HG02642 (cell line): ENCODE data around the gene PARK7.
"Not testable (repeated sequence)": the region's sequence is repeated elsewhere in the genome, so short reads cannot be mapped to it uniquely, and the experiment has no call there.

ENCODE experiments used
- ATAC-seq: cut with Tn5 transposase; IDR thresholded peaks from one replicate; pipeline ENCODE4 v1.9.1; 2021; ENCODE audit warnings: mild to moderate bottlenecking; ENCODE audit not compliant: unreplicated experiment, poor library complexity

The PARK7 gene

DNA sequence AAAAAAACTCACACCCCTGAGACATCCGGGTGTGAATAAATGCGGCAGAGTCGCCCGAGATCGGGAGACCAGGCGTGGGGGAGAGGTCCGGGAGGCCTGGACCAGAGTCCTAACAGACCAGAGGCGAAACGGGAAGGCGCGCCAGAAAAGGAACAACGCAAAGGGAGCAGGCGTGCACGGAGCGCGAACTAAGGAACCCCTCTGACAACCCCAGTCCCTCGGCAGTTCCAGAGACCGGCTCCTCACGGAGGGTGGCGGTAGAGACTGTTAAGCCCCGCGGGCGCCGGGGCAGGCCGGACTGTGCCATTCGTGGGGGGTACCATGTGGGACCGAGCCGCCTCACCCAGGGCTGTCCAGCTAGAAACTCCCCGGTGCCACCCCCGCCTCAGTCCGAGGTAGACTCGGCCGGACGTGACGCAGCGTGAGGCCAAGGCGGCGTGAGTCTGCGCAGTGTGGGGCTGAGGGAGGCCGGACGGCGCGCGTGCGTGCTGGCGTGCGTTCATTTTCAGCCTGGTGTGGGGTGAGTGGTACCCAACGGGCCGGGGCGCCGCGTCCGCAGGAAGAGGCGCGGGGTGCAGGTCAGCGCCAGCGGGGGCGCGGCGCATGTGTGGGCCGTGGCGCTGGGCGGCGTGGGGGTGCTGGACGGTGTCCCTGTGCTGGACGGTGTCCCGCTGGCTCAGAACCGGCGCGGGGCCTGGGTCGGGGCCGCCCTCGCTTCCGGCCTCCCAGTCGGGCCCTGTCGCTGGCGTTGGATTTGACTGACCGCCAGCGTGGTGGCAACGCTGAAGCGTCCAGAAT, at the start of gene PARK7:
TSS of gene PARK7 (plus strand) at position 496 of the 798 bp plus-strand sequence. CDS start 1,075 bp downstream, outside the sequence.
- peak; percentile 95 for ATAC-seq

DNA sequence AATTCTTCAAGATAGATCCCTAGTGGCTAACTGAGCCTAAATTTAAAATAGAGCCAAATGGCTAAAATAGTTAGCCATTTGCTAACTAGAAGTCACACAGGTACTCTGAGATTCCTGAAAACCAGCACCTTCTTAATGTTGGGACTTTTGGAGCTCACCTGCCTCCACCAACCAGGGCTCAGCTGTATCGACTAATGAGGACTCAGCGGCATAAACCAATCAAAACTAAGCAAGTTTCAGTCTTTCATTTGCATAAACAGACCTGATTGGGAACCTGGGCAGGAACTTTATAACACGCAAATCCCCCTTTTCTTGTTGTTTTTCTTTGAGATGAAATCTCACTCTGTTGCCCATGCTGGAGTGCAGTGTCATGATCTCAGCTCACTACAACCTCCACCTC, 49.4 kb upstream of the PARK7 start:
- ATAC-seq: no peak

DNA sequence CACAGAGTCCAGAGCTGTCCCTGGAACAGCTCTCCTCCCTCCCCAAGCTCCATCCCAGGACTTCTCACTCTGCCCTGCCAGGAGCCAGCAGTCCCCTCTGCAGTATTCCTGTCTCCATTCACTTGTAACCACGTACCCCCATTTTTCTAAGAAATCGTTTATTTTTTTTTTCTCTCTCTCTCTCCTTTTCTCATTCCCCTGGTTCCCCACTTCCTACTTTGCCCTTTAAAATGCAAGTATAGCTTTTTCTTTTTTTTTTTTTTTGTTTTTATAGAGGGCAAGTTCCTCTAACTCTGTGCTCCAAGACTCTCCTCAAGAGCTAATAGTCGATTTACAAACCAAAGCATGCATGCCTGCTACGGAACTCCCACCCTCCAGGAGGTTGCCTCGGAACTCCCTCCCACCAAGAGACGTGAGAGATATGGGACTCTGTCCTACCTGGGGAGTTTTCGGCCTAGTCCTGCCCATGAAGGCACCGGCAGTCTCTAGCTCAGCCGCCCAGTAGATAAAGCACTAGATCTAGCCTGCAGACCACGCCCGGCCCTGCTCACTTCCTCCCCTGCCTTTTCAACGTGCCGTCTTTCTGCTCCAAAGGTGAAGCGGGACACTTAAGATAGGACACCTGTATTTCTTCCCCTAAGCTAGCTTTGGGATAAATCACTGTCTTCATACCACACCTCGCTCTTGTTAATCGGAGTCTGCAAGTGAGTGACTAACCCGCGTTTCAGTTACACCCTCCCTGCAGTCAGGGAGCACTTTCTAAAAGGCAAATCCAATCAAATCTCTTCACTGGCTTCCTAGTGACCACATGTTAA, 48.6 kb upstream of the PARK7 start:
- no peak for ATAC-seq

DNA sequence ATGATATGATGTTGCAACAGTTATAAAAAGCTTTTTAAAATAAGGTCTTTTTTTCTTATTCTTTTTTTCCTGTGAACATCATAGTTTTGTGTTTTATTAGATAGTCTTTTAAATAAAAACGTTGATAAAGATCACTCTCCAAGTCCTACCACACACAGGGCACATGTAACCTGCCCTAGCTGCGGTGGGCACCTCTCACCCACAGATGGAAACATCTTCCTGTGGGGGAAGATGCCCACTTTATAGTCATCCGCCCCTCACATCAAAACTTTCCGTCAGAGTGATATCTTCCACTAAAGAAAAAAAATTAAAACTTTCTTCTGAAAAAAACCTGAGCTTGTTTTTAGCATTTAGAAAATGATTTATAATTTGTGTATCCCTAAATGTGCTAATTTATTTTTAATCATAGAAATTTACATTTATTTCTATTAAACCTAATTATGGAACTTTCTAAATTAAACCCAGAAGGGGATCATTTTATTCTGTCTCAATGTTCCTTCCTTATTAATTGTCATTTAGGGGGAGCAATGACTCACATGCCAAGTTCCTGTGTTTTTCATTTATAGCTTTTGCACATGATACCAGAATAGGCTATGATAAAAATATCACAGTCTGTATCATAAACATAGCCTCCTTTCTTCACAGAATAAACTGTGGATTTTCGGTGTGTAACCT, 45.5 kb upstream of the PARK7 start:
- ATAC-seq: no peak

DNA sequence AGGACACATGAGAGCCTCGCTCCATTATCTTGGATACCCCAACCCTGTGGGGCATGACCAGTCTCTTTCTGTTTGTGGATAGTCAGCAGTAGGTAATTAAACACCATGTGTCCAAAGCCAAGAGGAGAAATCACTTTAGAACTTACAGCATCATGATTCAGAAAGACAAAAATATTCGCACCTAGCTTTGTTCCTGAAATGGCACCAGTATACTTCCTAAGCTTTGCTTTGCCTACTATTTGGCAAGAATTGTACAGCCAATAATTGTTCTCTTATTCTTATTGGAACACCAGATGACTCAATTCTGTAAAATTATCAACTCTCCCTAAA, 45.0 kb upstream of the PARK7 start:
- ATAC-seq: no peak

DNA sequence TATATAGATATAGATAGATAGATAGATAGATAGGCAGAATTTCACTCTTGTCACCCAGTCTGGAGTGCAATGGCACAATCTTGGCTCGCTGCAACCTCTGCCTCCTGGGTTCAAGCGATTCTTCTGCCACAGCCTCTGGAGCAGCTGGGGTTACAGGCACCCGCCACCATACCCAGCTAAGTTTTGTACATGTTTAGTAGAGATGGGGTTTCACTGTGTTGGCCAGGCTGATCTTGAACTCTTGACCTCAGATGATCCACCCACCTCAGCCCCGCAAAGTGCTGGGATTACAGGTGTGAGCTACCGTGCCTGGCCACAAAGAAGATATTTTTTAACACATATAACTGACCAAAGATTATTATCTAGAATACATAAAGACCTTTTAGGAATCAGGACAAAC, 43.5 kb upstream of the PARK7 start:
- ATAC-seq: not testable (repeated sequence)

DNA sequence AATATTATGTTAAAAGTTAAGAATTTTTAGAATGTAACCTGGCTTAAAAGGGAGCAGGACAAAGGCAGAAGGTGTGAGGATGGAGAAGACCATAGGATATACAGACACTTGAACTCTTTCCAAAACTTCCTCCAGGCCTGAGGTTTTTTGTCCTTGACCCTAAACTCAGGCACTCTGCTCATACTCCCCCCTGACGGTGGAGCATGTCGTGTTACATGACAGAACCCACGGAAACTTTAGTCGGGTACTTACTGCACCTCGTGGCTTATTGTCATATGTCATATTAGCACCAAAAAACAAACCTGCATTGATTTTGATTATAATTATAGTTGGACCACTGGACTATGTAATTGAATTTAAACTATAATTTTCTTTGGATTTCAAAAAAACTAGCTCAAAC, 41.6 kb upstream of the PARK7 start:
- ATAC-seq: no peak

DNA sequence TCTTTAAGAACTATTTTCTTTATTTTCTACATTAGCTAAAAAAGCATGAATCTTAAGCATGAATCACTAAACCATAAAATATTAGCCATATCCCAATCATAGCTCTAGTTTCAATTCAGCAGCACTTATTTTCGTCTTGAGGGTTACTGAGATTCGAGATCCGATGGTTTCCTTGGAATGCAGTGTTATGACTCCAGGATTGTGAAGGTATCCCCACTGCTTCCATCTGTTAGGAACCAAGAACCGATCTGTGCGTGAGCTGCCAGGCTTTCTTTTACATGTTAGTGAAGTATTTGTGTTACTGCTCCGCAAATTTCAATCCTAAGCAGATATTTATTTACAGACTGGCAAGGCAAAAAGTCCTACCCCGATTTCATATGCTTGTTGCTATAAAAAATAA, 39.7 kb upstream of the PARK7 start:
- no peak for ATAC-seq

DNA sequence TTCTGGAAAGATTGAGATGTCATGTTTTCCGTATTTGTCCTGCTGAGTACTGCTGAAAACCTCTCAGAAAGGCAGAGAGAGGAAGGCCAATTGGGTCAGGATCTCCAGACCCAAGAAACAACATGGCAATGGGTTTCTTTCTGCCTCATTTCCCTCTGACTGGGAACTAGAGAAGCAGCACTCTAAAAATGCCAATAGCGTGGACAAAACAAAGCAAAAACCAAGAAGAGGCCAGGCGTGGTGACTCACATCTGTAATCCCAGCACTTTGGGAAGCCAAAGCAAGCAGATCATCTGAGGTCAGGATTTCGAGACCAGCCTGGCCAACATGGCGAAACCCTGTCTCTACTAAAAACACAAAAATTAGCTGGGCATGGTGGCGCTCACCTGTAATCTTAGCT, 39.2 kb upstream of the PARK7 start:
- no peak for ATAC-seq

DNA sequence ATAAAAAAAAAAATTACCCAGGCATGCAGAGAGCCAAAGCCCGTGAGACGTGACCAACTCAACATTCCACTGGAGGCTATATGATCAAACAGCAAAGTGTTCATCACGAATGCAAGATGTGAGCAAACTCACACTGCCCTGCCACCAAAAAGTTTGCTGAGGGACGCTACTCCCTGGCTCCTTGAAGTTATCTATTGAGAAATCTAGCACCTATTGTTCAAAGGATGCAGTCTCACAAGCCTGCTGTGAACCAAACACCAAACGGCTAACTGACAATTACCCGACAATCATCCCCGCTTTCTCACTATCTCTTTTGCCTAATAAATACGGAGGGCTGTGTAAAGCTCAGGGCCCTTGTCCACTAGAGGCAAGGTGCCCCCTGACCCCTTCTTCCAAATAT, 34.5 kb upstream of the PARK7 start:
- ATAC-seq: not testable (repeated sequence)

DNA sequence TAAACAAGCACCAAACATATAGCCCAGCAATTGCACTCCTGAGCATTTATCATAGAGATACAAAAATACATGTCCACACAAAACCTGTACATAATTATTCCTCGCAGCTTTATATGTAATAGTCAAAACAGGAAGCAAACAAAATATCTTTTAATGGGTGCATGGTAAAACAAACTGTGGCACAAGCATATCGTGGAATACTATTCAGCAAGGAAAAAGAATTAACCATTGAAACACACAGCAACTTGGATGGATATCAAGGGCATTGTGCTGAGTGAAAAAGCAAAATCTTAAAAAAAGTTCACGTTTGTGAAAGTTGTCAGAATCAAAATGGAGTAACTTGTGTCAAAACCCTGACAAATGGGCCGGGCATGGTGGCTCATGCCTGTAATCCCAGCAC, 33.3 kb upstream of the PARK7 start:
- ATAC-seq: no peak

DNA sequence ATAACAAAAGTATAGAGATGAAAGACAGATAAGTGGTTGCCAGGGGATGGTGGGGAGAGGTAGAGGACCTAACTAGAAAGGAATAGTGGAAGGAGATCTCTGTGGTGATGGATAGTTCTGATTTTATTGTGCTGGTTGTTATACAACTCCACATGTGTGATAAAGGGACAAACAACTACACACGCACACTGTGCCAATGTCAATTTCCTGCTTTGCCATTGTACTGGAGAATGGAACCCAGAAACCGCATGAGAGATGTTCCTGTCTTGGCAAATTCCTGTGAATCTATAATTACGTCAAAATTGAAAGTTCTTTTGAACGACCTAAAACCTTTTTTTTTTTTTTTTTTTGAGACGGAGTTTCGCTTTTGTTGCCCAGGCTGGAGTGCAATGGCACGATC, 31.9 kb upstream of the PARK7 start:
- no peak for ATAC-seq

DNA sequence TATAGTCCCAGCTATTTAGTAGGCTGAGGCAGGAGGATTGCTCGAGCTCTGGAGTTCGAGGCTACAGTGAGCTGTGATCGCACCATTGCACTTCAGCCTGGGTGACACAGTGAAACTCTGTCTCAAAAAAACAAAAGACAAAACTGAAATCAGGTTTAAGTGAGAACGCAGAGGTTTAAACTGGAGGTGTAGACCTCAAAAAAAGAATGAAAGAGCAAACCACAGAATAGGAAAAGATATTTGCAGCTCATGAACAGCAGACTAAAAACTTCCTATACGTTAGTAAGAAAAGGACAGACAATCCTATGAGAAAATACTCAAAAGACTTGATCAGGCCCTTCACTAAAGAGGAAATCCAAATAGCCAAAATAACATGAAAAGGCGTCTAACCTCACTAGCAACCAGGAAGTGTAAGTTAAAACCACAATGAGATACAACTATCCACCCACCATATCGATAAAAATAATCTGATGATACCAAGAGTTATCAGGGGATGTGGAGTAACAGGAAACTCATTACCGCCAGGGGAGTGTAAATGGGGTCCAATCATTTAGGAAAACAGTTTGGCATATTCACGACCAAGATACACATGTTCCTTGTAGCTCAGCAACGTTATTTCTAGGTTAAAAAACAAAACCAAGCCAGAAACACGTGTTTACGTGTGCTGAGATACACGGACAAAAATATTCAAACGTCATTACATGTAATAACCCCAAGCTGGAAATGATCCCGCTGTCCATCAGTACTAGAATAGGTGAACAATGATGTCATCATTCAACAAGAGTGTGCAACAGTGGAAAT, 30.7 kb upstream of the PARK7 start:
- ATAC-seq: no peak

DNA sequence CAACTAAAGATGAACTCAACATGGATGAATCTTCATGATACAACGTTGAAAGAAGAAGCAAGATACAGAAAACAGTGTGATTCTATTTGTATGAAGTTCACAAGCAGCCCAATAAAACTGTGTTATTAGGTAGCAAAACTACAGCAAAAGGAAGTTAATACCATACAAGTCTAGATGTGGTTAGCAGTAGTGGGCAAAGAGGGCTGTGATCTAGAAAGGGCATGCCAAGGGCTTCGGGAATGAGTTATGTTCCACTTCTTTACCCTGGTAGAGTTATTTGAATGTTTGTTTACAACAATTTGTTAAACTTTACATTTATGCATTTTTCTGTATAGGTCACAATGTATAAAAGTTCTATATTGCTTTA, 30.1 kb upstream of the PARK7 start:
- ATAC-seq: no peak

DNA sequence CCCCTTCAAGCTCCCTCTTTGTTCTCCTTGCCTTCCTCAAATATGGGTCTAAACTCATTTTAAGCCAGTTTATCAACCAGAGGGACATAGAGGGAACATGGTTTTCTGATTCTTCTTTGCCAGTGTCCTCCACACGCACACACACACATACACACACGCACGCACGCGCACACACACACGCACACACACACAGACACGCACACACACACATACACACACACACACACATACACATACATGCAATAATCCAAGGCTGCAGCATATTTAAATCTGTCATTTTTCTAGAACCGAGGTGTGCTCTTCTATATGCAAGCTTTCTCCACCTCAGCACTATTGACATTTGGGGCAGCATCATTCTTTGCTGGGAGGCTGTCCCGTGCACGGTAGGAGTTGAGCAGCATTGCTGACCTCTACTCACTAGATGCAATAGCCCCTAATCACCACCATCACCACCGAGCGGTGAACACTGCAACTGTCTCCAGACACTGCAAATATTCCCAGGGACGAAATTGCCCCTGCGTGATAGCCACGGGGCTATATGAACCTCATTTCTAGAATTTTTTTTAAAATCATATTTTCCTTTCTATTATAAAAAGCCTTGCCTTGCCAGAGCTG, 28.9 kb upstream of the PARK7 start:
- ATAC-seq: no peak

DNA sequence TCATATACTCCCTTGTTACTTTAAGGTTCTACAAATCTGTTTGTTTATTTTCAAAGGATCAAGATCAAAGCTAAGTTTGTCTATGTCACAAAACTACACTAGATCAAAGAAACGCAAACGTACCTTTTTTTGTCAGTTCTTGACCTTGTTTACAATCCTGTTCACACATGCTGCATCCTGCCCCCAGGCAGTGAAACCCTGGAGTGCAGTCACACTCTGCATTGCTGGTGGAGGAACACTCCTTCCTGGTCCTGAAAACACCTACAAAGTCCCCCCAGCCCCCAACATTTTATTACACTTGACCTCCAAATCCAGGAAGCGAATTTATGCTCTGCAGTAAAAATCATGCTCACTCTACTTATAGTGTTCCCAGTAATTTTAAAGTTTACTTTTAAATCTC, 23.4 kb upstream of the PARK7 start:
- ATAC-seq: no peak

DNA sequence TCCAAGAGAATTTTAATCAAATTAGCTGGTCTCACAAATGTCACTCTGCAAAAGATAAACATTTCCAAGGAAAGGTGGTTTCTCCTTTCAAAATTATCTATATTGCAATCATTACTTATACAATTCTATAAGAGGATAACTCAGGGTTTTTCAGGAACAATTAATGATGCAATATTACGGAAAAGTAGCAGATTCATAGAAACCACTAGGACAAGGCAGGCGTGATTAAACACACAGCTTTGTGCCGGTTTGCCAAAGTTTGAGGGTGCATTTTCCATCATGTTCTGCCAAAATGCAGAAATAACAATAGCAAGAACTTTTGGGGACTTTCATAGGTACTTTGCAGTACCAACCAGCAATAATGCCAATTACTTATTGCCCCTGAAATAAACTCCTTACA, 21.5 kb upstream of the PARK7 start:
- ATAC-seq: no peak

DNA sequence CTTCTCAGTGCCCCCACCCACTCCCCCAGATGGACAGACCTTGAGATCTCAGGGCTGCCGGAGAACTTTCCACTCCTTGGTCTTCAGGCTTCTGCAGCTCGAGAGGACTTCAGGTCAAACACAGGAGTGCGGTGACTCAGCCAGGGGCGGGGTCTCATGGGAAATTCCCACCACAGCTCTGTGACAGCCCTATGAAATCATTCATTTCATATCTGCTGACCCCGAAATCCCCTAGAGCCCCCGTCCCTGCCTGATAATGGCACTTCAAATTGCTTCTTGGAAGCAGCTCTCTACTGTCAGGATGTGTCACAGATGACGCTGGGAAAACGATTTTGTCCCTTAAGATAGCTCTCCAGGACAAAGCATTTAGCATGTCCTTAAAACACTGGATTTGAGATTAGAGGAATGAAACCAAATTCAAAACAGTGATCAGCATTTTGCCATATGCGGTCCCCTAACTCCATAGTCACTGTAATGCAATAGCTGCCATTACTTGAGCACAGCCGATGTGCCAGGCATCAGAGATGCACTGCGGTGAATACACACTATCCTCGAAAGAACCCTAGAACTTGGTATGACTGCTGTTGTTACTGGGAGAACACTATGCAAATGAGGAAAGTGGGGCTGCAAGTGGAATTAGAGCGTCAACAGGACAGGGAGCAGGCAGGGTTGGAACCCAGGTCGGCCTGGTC, 20.6 kb upstream of the PARK7 start, which contains the start of gene TNFRSF9:
TSS of gene TNFRSF9 (minus strand) at position 95 of the 692 bp plus-strand sequence. CDS start 845 bp downstream, outside the sequence.
- no peak for ATAC-seq

DNA sequence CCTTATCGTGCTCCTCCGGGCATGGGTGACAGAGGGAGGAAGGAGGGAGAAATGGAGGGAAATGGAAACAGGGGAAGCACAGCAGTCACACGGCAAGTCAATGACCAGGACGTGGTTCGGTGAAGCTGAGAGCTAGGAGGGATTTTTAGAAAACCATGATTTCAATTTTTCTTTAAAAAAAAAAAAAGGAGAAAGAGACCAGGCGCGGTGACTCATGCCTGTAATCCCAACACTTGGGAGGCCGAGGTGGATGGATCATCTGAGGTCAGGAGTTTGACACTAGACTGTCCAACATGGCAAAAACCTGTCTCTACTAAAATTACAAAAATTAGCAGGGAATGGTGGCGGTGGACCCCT, 20.1 kb upstream of the PARK7 start:
- no peak for ATAC-seq
